Activated naive CD8-positive, alpha-beta T cell treated with anti-CD3 and anti-CD28 coated beads for 36 hours (primary cell): Measurements from ENCODE around the gene MEIG1. TPM values are rescaled to one million over a fixed set of nuclear protein-coding genes. Genes with fewer than 3 reads are reported as not detected.
A peak's percentile ranks its signal among the peaks of the same experiment; 100 is the strongest.
"Not testable (repeated sequence)": the region's sequence is repeated elsewhere in the genome, so short reads cannot be mapped to it uniquely, and the experiment has no call there.

Source experiments
- DNase-seq: peaks from one replicate; pipeline ENCODE4 v3.0.0; 2021
- H3K27ac Mint-ChIP-seq: one replicate; pipeline ENCODE4 v1.8.0; 2022; ENCODE audit warnings: mild to moderate bottlenecking, moderate library complexity, mixed read lengths
- H3K27me3 Mint-ChIP-seq: one replicate; pipeline ENCODE4 v1.8.0; 2022; ENCODE audit warnings: mild to moderate bottlenecking, mixed read lengths
- H3K36me3 Mint-ChIP-seq: one replicate; pipeline ENCODE4 v1.8.0; 2021; ENCODE audit warnings: mild to moderate bottlenecking, mixed read lengths
- H3K4me1 Mint-ChIP-seq: one replicate; pipeline ENCODE4 v1.8.0; 2021; ENCODE audit warnings: mixed read lengths
- H3K4me3 Mint-ChIP-seq: one replicate; pipeline ENCODE4 v1.8.0; 2022; ENCODE audit warnings: mild to moderate bottlenecking, moderate library complexity, mixed read lengths
- H3K9me3 Mint-ChIP-seq: one replicate; pipeline ENCODE4 v1.8.0; 2022; ENCODE audit warnings: mixed read lengths
- total RNA-seq, 2 experiments: library from RNA; stranded (reverse); gene quantifications; one replicate each; pipeline ENCODE4 v1.2.3, GENCODE V29; 2021

MEIG1 gene
- total RNA-seq, result 1 to 10 TPM in 1 of 2 experiments, under 1 TPM in 1; 0.92 to 1.1 TPM

DNA sequence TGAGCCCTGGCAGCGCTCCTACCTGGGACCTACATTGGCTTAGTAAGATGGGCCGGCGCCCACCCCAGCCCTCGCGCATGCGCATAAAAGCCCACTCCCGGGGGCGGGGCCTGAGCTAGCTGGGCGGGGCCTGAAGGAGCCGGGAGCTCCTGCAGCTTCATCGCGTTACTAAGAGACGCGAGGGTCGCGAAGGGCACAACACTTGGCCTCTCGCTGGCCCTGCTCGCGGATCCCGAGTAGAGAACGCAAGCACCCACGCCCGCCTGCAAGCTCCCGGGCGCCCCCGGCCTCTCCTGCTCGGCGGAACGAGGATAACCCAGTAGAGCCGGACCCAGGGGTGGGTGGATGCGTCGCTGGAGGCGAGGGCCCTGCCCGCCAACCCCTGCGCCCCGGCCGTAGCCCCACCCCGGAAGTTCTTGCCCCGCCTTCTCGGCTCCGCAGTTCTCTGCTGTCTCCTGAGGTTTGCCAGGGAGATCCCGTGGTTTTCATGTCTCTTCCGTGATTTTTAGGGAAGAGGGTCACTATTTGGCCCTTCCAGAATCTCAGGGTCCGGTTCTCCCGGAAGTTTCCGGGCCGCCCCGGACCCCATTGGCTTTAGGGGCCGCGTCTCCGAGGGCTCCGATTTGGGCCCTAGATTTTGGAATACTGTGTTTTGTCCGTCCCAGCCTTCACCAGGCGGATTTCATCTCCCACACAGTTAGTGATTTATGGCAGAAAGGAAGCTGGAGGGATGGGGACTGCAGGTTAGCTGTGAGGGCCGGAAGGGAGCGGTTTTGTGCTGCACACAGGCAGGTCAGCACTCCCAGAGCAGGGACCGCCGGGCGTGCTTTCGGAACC lies at the start of gene MEIG1:
Gene MEIG1 (plus strand): TSS at position 168 of the 837 bp plus-strand sequence. CDS start 7,081 bp downstream, outside the sequence.
- H3K4me1 Mint-ChIP-seq, result peaks cover 15% of the 10 kb centered on the region
- H3K9me3 Mint-ChIP-seq, result no peaks in the 10 kb centered on the region
- peak; percentile 96 for DNase-seq
- H3K27ac Mint-ChIP-seq, result peak within 1 kb of the TSS; percentile 98
- H3K4me3 Mint-ChIP-seq, result peak within 1 kb of the TSS; percentile 87
- H3K27me3 Mint-ChIP-seq, result no peaks in the 10 kb centered on the region
- no peaks in the 10 kb centered on the region for H3K36me3 Mint-ChIP-seq

GRCh38 chr10:14910953-14911352 lies 48.2 kb upstream of the MEIG1 start:
- Mint-ChIP-seq H3K27me3 (no peaks in the 10 kb centered on the region), H3K27ac (peak overlapping the region; percentile 1), H3K4me1 (peaks cover 6% of the 10 kb centered on the region), H3K9me3 (peaks cover 4% of the 10 kb centered on the region), H3K36me3 (peaks cover 79% of the 10 kb centered on the region), H3K4me3 (no peak overlapping the region)
- no peak for DNase-seq

- Mint-ChIP-seq H3K4me1 (peaks cover 6% of the 10 kb centered on the region), H3K4me3 (no peak overlapping the region), H3K27me3 (no peaks in the 10 kb centered on the region), H3K27ac (no peak overlapping the region), H3K36me3 (peaks cover 85% of the 10 kb centered on the region), H3K9me3 (peaks cover 8% of the 10 kb centered on the region)
- DNase-seq, result no peak
These were observed 47.4 kb upstream of the MEIG1 start for GRCh38 chr10:14911801-14912200.

DNA sequence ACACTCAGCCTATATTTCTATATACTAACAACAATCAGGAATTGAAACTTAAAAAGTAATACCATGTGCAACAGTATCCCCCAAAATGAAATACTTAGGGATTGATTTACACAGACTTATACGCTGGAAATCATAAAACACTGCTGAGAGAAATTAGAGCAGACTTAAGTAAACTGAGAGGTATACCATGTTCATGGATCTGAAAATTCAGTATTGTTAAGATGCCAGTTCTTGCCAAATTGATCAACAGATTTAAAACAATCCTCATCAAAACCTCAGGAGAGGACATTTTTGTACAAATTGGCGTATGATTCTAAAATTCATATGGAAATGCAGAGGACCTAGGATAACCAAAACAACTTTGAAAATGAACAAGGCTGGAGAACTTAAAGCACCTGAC lies 42.6 kb upstream of the MEIG1 start:
- H3K27ac Mint-ChIP-seq, result no peak overlapping the region

GRCh38 chr10:14917827-14918226 lies 41.4 kb upstream of the MEIG1 start:
- Mint-ChIP-seq H3K27me3 (no peaks in the 10 kb centered on the region), H3K36me3 (peaks cover 88% of the 10 kb centered on the region), H3K4me3 (no peak overlapping the region), H3K27ac (no peak overlapping the region), H3K4me1 (peaks cover 13% of the 10 kb centered on the region), H3K9me3 (peaks cover 10% of the 10 kb centered on the region)
- no peak for DNase-seq

More for the DNA sequence above, 42.6 kb upstream of the MEIG1 start:
- peaks cover 13% of the 10 kb centered on the region for H3K4me1 Mint-ChIP-seq
- no peak for DNase-seq
- no peak overlapping the region for H3K4me3 Mint-ChIP-seq
- H3K9me3 Mint-ChIP-seq, result peaks cover 10% of the 10 kb centered on the region
- H3K36me3 Mint-ChIP-seq, result peaks cover 87% of the 10 kb centered on the region
- H3K27me3 Mint-ChIP-seq, result no peaks in the 10 kb centered on the region

- H3K4me1 Mint-ChIP-seq, result peaks cover 13% of the 10 kb centered on the region
- H3K27ac Mint-ChIP-seq, result no peak overlapping the region
- peaks cover 79% of the 10 kb centered on the region for H3K36me3 Mint-ChIP-seq
- H3K27me3 Mint-ChIP-seq, result no peaks in the 10 kb centered on the region
- DNase-seq, result no peak
- H3K9me3 Mint-ChIP-seq, result peaks cover 10% of the 10 kb centered on the region
- no peak overlapping the region for H3K4me3 Mint-ChIP-seq
These were observed 40.2 kb upstream of the MEIG1 start for GRCh38 chr10:14918964-14919363.

DNA sequence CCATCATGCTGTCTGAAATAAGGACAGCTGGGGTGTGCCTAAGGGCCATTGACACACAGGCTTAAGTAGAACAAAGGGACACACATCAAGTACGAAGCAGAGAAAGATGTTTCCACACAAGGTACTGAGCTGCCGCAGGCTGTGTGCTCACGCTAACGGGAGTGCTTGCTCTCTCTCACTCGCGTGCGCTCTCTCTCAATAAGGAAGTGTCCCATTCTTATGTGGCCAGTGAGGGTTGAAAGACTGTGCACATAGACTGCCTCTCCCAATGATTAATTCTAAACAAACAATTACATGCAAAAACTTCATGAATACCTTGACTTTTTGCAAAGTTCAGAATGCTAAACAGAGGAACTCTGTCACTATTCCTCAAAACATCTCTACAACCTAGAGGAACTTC lies 35.2 kb upstream of the MEIG1 start:
- Mint-ChIP-seq H3K36me3 (peaks cover 59% of the 10 kb centered on the region), H3K27me3 (no peaks in the 10 kb centered on the region), H3K27ac (no peak overlapping the region), H3K4me1 (peaks cover 8% of the 10 kb centered on the region), H3K4me3 (no peak overlapping the region), H3K9me3 (no peaks in the 10 kb centered on the region)
- no peak for DNase-seq

GRCh38 chr10:14925268-14925667 lies 33.9 kb upstream of the MEIG1 start:
- no peaks in the 10 kb centered on the region for H3K27me3 Mint-ChIP-seq
- no peak overlapping the region for H3K27ac Mint-ChIP-seq
- DNase-seq, result no peak
- no peaks in the 10 kb centered on the region for H3K9me3 Mint-ChIP-seq
- peaks cover 48% of the 10 kb centered on the region for H3K36me3 Mint-ChIP-seq
- no peak overlapping the region for H3K4me3 Mint-ChIP-seq
- peaks cover 3% of the 10 kb centered on the region for H3K4me1 Mint-ChIP-seq

DNA sequence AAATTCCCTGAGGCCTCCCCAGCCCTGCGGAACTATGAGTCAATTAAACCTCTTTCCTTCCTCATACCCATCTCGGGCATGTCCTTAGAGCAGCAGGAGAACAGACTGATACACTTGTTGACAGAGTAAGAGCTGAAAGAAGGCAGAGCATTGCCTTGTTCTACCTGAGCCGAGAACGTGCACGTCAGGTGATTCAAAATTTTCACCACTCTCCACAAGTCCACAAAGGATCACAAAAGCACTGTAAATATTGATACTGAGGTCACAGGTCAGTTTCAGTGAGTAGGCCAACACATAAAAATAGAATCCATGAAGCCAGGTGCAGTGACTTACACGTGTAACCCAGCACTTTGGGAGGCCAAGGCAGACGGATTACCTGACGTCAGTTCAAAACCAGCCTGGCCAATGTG lies 33.1 kb upstream of the MEIG1 start:
- H3K27me3 Mint-ChIP-seq, result no peaks in the 10 kb centered on the region
- no peak for DNase-seq
- H3K27ac Mint-ChIP-seq, result no peak overlapping the region
- peaks cover 3% of the 10 kb centered on the region for H3K4me1 Mint-ChIP-seq
- H3K9me3 Mint-ChIP-seq, result no peaks in the 10 kb centered on the region
- peaks cover 41% of the 10 kb centered on the region for H3K36me3 Mint-ChIP-seq
- H3K4me3 Mint-ChIP-seq, result no peak overlapping the region

- Mint-ChIP-seq H3K27ac (no peak overlapping the region), H3K4me1 (peaks cover 3% of the 10 kb centered on the region), H3K36me3 (peaks cover 37% of the 10 kb centered on the region), H3K9me3 (no peaks in the 10 kb centered on the region), H3K4me3 (no peak overlapping the region), H3K27me3 (no peaks in the 10 kb centered on the region)
- no peak for DNase-seq
These were observed 32.3 kb upstream of the MEIG1 start for GRCh38 chr10:14926722-14927416.

- H3K4me3 Mint-ChIP-seq, result no peak overlapping the region
- no peaks in the 10 kb centered on the region for H3K27me3 Mint-ChIP-seq
- no peak for DNase-seq
- peaks cover 3% of the 10 kb centered on the region for H3K4me1 Mint-ChIP-seq
- no peak overlapping the region for H3K27ac Mint-ChIP-seq
- peaks cover 41% of the 10 kb centered on the region for H3K36me3 Mint-ChIP-seq
- no peaks in the 10 kb centered on the region for H3K9me3 Mint-ChIP-seq
These were observed 28.6 kb upstream of the MEIG1 start for GRCh38 chr10:14930610-14931009.

GRCh38 chr10:14936584-14936983 lies 22.6 kb upstream of the MEIG1 start:
- Mint-ChIP-seq H3K27ac (no peak overlapping the region), H3K4me3 (no peak overlapping the region), H3K36me3 (peaks cover 30% of the 10 kb centered on the region), H3K27me3 (no peaks in the 10 kb centered on the region), H3K9me3 (no peaks in the 10 kb centered on the region), H3K4me1 (peaks cover 4% of the 10 kb centered on the region)
- DNase-seq, result no peak

DNA sequence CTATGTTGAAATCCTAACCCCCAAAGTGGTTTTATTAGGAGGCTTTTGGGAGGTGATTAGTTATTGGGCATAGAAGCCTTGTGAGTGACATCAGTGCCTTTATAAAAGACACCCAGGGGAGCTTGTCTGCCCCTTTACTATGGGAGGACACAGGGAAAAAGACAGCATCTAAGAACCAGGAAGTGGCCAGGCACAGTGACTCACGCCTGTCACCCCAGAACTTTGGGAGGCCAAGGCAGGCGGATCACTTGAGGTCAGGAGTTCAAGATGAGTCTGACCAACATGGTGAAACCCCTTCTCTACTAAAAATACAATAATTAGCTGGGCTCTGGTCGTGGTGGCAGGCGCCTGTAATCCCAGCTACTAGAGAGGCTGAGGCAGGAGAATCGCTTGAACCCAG lies 20.2 kb upstream of the MEIG1 start:
- H3K4me1 Mint-ChIP-seq, H3K27me3 Mint-ChIP-seq, H3K9me3 Mint-ChIP-seq, H3K27ac Mint-ChIP-seq, H3K4me3 Mint-ChIP-seq: not testable (repeated sequence)
- peak; percentile 43 for DNase-seq
- peaks cover 16% of the 10 kb centered on the region for H3K36me3 Mint-ChIP-seq

- Mint-ChIP-seq H3K36me3 (peaks cover 15% of the 10 kb centered on the region), H3K4me1 (peaks cover 11% of the 10 kb centered on the region)
- H3K4me3 Mint-ChIP-seq, H3K9me3 Mint-ChIP-seq, DNase-seq, H3K27me3 Mint-ChIP-seq, H3K27ac Mint-ChIP-seq: not testable (repeated sequence)
These were observed 16.8 kb upstream of the MEIG1 start for GRCh38 chr10:14942147-14942949.

DNA sequence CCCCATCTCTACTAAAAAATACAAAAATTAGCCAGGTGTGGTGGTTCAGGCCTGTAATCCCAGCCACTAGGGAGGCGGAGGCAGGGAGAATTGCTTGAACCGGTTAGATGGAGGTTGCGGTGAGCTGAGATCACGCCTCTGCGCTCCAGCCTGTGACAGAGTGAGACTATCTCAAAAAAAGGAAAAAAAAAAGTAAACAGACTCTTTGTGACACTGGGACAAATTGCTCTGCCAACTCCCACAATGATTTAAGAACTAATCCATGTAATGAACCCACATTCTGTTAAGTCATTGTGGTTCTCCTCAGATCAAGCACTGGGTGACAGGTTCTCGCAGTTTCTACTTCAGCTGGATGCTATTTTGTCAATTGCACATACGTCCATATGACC lies 16.2 kb upstream of the MEIG1 start:
- not testable (repeated sequence) for H3K27me3 Mint-ChIP-seq, H3K9me3 Mint-ChIP-seq, H3K4me3 Mint-ChIP-seq, DNase-seq, H3K27ac Mint-ChIP-seq
- Mint-ChIP-seq H3K36me3 (peaks cover 17% of the 10 kb centered on the region), H3K4me1 (peaks cover 11% of the 10 kb centered on the region)
